ENCODE results near the gene ARSD. TPM values are rescaled to one million over a fixed set of nuclear protein-coding genes. Genes with fewer than 3 reads are reported as not detected.
"Not testable (repeated sequence)": the region's sequence is repeated elsewhere in the genome, so short reads cannot be mapped to it uniquely, and the experiment has no call there.

Gene ARSD
- total RNA-seq, 2 experiments from 2014 or later, result 0.47 to 0.50 TPM

- no peak overlapping the region for H3K4me3 Mint-ChIP-seq
- intact Hi-C loops (cut with micrococcal nuclease), result no loop called here
Observed at GRCh38 chrX:2960861-2961515, 31.8 kb upstream of the ARSD start.

GRCh38 chrX:2958199-2958598 is 29.1 kb upstream of the ARSD start:
- Mint-ChIP-seq H3K4me1 (ENCODE audit: low read depth) (no peaks in the 10 kb centered on the region), H3K4me3 (no peak overlapping the region), H3K27ac (no peak overlapping the region), H3K36me3 (ENCODE audit: low read depth) (no peaks in the 10 kb centered on the region), H3K27me3 (ENCODE audit: low read depth) (peaks cover 3% of the 10 kb centered on the region), H3K9me3 (no peaks in the 10 kb centered on the region)
- CTCF ChIA-PET, result no interaction called here
- DNase-seq, result no peak
- intact Hi-C loops (cut with micrococcal nuclease), result no loop called here

More at GRCh38 chrX:2960861-2961515, 31.8 kb upstream of the ARSD start:
- CTCF ChIA-PET, result no interaction called here
- DNase-seq, result no peak
- Mint-ChIP-seq H3K36me3 (ENCODE audit: low read depth) (no peaks in the 10 kb centered on the region), H3K27ac (no peak overlapping the region), H3K27me3 (ENCODE audit: low read depth) (peaks cover 3% of the 10 kb centered on the region), H3K4me1 (ENCODE audit: low read depth) (peaks cover 2% of the 10 kb centered on the region), H3K9me3 (no peaks in the 10 kb centered on the region)

GRCh38 chrX:2955838-2956237 is 26.7 kb upstream of the ARSD start:
- H3K4me1 Mint-ChIP-seq (ENCODE audit: low read depth), result no peaks in the 10 kb centered on the region

GRCh38 chrX:2955281-2955680 is 26.1 kb upstream of the ARSD start:
- Mint-ChIP-seq H3K4me1 (ENCODE audit: low read depth) (no peaks in the 10 kb centered on the region), H3K36me3 (ENCODE audit: low read depth) (no peaks in the 10 kb centered on the region), H3K9me3 (no peaks in the 10 kb centered on the region), H3K27ac (no peak overlapping the region), H3K4me3 (no peak overlapping the region), H3K27me3 (ENCODE audit: low read depth) (no peaks in the 10 kb centered on the region)
- CTCF ChIA-PET, result no interaction called here
- intact Hi-C loops (cut with micrococcal nuclease), result no loop called here
- DNase-seq, result no peak

More at GRCh38 chrX:2955838-2956237, 26.7 kb upstream of the ARSD start:
- Mint-ChIP-seq H3K9me3 (no peaks in the 10 kb centered on the region), H3K27ac (no peak overlapping the region), H3K4me3 (no peak overlapping the region), H3K36me3 (ENCODE audit: low read depth) (no peaks in the 10 kb centered on the region), H3K27me3 (ENCODE audit: low read depth) (peaks cover 3% of the 10 kb centered on the region)
- CTCF ChIA-PET, result no interaction called here
- DNase-seq, result no peak
- intact Hi-C loops (cut with micrococcal nuclease), result no loop called here

GRCh38 chrX:2954541-2954940 is 25.4 kb upstream of the ARSD start:
- intact Hi-C loops (cut with micrococcal nuclease), result no loop called here
- Mint-ChIP-seq H3K9me3 (no peaks in the 10 kb centered on the region), H3K27ac (no peak overlapping the region), H3K36me3 (ENCODE audit: low read depth) (no peaks in the 10 kb centered on the region), H3K27me3 (ENCODE audit: low read depth) (no peaks in the 10 kb centered on the region), H3K4me1 (ENCODE audit: low read depth) (no peaks in the 10 kb centered on the region), H3K4me3 (no peak overlapping the region)
- no peak for DNase-seq
- CTCF ChIA-PET, result no interaction called here

DNA sequence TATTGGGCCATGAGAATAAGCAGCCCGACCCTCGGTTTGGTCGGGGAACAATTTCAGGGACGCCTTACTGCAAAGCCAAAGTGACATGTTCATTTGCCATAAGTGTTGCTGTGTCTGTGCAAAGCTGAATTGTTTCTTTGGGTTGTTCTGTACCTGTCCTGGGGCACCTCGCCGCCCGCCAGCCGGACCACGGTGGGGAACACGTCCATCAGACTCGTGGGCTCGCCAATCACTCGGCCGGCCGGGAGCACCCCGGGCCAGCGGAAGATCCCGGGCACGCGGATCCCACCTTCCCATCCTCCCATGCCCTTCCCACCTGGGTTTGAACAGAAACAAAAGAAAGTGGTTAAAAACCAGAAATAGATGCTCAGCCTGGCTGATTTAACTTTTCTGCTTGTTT is 8.8 kb upstream of the ARSD start:
- H3K4me3 Mint-ChIP-seq; H3K9me3 Mint-ChIP-seq; H3K4me1 Mint-ChIP-seq (ENCODE audit: low read depth); H3K27ac Mint-ChIP-seq; H3K36me3 Mint-ChIP-seq (ENCODE audit: low read depth); CTCF ChIA-PET; DNase-seq; H3K27me3 Mint-ChIP-seq (ENCODE audit: low read depth); intact Hi-C loops (cut with micrococcal nuclease): not testable (repeated sequence)

- Mint-ChIP-seq H3K4me1 (ENCODE audit: low read depth) (no peaks in the 10 kb centered on the region), H3K9me3 (peaks cover 2% of the 10 kb centered on the region), H3K27ac (no peak overlapping the region), H3K36me3 (ENCODE audit: low read depth) (no peaks in the 10 kb centered on the region), H3K4me3 (no peak overlapping the region), H3K27me3 (ENCODE audit: low read depth) (peaks cover 5% of the 10 kb centered on the region)
- DNase-seq, result no peak
- intact Hi-C loops (cut with micrococcal nuclease), result no loop called here
- CTCF ChIA-PET, result no interaction called here
Observed at GRCh38 chrX:2934715-2935710, 5.9 kb upstream of the ARSD start.

DNA sequence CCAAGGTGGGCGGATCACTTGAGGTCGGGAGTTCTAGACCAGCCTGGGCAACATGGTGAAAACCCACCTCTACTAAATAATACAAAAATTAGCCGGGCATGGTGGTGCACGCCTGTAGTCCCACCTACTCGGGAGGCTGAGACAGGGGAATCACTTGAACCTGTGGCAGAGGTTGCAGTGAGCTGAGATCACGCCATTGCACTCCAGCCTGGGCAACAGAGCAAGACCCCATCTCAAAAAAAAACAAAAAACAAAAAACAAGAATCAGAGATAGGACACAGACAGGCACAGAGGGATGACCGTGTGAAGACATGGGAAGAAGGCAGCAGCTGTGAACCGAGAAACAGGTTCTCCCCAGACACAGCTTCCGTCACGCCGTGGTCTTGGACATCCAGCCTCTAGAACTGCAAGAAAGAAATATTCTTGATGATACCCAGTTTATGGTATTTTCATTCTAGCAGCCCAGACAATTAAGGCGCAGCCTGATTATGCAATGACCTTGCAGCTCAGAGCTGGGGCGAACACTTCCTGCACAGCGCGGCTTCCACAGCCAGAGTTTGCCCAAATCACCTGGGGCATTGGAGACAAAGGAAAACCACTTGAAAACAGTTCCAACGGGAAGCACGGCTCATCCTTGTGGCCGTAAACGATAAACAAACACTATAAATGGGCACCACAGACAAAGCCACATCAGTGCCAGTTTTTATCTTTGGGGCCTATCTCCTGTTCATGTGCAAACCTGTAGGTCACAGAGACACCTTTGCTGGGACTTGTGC is 4.2 kb upstream of the ARSD start:
- Mint-ChIP-seq H3K27me3 (ENCODE audit: low read depth) (peaks cover 5% of the 10 kb centered on the region), H3K9me3 (peaks cover 2% of the 10 kb centered on the region), H3K36me3 (ENCODE audit: low read depth) (no peaks in the 10 kb centered on the region), H3K4me1 (ENCODE audit: low read depth) (no peaks in the 10 kb centered on the region), H3K4me3 (no peak overlapping the region), H3K27ac (no peak overlapping the region)
- no peak for DNase-seq
- intact Hi-C loops (cut with micrococcal nuclease), result no loop called here
- CTCF ChIA-PET, result no interaction called here

DNA sequence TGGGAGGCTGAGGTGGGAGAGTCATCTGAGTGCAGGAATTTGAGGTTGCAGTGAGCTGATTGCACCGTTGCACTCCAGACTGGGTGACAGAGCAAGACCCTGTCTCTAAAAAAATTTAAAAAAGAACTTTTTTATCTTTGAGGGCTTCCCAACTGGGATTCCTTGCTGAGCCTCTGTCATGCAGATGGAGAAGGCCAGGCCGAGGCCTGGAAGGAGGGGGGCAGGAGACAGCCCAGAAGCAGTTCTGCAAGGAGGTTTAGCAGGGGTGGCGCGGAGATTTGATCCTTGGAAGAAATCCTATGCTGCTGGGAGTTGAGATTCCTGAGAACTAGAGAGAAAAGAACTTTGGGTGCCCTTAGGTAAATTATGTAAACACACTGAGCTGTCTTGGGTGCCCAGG is 2.5 kb upstream of the ARSD start:
- H3K9me3 Mint-ChIP-seq, result peaks cover 2% of the 10 kb centered on the region

DNA sequence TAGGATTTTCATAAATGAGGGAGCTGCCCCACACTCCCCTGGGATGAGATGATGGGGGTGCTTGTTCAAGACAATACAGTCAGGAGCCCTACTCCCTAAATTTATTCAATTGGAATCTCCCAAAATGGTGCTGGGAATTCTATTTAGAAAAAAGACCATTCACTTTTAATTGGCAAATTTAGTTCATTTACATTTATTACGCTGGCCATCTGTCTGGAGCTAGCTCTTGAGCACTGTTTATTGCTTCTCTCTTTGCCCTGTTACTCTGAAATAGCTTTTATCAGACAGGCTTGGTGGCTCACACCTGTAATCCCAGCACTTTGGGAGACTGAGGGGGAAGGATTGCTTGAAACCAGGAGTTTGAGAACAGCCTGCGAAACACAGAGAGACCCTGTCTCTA is 2.0 kb upstream of the ARSD start:
- intact Hi-C loops (cut with micrococcal nuclease), result no loop called here
- peaks cover 2% of the 10 kb centered on the region for H3K9me3 Mint-ChIP-seq
- CTCF ChIA-PET, result no interaction called here
- peaks cover 5% of the 10 kb centered on the region for H3K27me3 Mint-ChIP-seq (ENCODE audit: low read depth)
- DNase-seq, result no peak
- H3K4me3 Mint-ChIP-seq, result no peak overlapping the region
- no peaks in the 10 kb centered on the region for H3K4me1 Mint-ChIP-seq (ENCODE audit: low read depth)
- no peaks in the 10 kb centered on the region for H3K36me3 Mint-ChIP-seq (ENCODE audit: low read depth)
- H3K27ac Mint-ChIP-seq, result no peak overlapping the region

More for the DNA sequence above, 2.5 kb upstream of the ARSD start:
- Mint-ChIP-seq H3K4me1 (ENCODE audit: low read depth) (no peaks in the 10 kb centered on the region), H3K4me3 (no peak overlapping the region), H3K27ac (no peak overlapping the region), H3K36me3 (ENCODE audit: low read depth) (no peaks in the 10 kb centered on the region), H3K27me3 (ENCODE audit: low read depth) (peaks cover 5% of the 10 kb centered on the region)
- intact Hi-C loops (cut with micrococcal nuclease), result no loop called here
- CTCF ChIA-PET, result no interaction called here
- no peak for DNase-seq

DNA sequence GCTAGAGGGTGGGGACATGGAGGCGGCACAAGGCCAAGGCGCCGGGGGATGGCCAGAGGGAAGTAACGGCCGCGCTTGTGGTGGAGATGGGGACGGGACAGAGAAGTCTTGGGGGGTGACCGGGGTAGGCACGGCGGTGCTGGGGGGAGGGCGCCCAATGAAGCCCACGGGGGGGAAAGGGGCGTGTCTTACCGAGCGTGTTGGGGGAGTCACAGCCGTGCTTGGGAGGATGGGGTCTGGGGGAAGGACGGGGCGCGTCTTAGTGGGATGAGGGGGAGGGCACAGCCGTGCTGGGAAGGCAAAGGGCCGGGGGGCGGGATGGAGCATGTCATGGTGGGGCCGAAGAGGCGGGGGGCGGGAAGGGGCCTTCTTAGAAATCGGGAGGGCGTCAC is 952 bp downstream of the ARSD start:
- DNase-seq, result no peak
- no peak overlapping the region for H3K27ac Mint-ChIP-seq
- H3K4me1 Mint-ChIP-seq (ENCODE audit: low read depth), result no peaks in the 10 kb centered on the region
- CTCF ChIA-PET, result interaction anchor here (0.6 kb wide), 1 partner anchor 28 kb away, joined by 3 read pairs; no protein-coding TSS in a partner anchor
- H3K36me3 Mint-ChIP-seq (ENCODE audit: low read depth), result no peaks in the 10 kb centered on the region
- H3K4me3 Mint-ChIP-seq, result no peak overlapping the region
- H3K27me3 Mint-ChIP-seq (ENCODE audit: low read depth), result peaks cover 5% of the 10 kb centered on the region
- intact Hi-C loops (cut with micrococcal nuclease), result no loop called here
- peaks cover 2% of the 10 kb centered on the region for H3K9me3 Mint-ChIP-seq

DNA sequence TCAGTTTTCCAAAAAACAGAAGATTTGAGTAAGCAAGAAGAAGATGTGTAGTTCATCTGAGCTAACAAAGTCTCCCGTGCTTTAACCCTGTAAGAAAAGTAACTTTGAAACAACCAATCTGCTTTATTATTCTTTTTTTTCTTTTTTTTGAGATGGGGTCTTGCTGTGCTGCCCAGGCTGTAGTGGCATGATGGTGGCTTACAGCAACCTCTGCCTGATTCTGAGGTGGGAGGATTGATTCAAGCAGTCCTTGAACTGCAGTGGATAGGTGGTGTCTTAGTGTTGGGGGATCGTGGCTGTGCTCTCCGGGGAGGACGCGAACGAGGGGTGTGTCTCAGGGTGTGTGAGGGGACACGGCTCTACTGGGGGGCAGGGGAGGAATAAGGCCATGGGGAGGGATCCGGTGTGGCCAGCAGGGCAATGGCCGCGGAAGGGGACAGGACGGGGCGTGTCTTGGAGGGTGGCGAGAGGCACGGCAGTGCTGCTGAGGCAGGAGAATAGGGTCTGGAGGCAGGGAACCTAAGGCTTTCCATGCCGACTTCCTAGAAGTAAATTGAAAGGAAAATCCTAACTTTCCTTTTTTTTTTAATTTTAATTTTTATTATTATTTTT is 2.4 kb downstream of the ARSD start:
- no peaks in the 10 kb centered on the region for H3K4me1 Mint-ChIP-seq (ENCODE audit: low read depth)
- H3K4me3 Mint-ChIP-seq, result no peak overlapping the region
- no peaks in the 10 kb centered on the region for H3K36me3 Mint-ChIP-seq (ENCODE audit: low read depth)
- H3K9me3 Mint-ChIP-seq, result peaks cover 2% of the 10 kb centered on the region
- DNase-seq, result no peak
- peaks cover 5% of the 10 kb centered on the region for H3K27me3 Mint-ChIP-seq (ENCODE audit: low read depth)
- H3K27ac Mint-ChIP-seq, result no peak overlapping the region
- intact Hi-C loops (cut with micrococcal nuclease), result no loop called here
- CTCF ChIA-PET, result no interaction called here

Measured in activated naive CD4-positive, alpha-beta T cell treated with anti-CD3 and anti-CD28 coated beads for 36 hours (primary cell).